ENCODE results near the gene MR1. TPM values are rescaled to one million over a fixed set of nuclear protein-coding genes. Genes with fewer than 3 reads are reported as not detected.
A peak's percentile ranks its signal among the peaks of the same experiment; 100 is the strongest.
"Not testable (repeated sequence)": the region's sequence is repeated elsewhere in the genome, so short reads cannot be mapped to it uniquely, and the experiment has no call there.

Gene MR1
- total and polyA plus RNA-seq, 2 of the 13 experiments (the other 11 are each of a cell fraction or from before 2014, with no cell fraction given), result 7.7 to 10.4 TPM

DNA sequence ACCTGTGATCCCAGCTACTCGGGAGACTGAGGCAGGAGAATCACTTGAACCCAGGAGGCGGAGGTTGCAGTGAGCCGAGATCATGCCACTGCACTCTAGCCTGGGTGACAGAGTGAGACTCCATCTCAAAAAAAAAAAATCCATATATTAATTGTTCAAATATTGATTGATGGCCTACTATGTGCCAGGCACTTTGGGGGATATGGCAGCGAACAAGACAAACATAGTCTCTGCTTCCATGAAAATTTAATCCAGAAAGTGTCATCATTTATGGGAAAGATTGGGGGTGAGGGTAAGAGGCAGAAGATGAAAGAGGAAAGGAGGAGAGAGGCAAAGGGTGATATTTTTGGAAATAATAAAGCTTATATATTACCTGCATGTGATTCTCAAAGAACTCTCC, 1.4 kb downstream of the MR1 start:
- in situ Hi-C loops (cut with HindIII; ENCODE audit: extremely low pct_ligation_motif_present, low pct_unique_long_range_greater_than_20kb); DNase-seq (ENCODE audit: low spot score); H3K27ac ChIP-seq (ENCODE audit: extremely low read length, insufficient read depth, low read length); H3K4me2 ChIP-seq (ENCODE audit: low read depth, low read length); ATAC-seq; FAIRE-seq; H3K9ac ChIP-seq (ENCODE audit: insufficient read depth, low read depth, low read length); CTCF ChIA-PET (ENCODE audit: low intra/inter-chr PET ratio, low total read pairs); H2AFZ ChIP-seq (ENCODE audit: low read length); H3K4me3 ChIP-seq (replicated peaks in 1 of 3; ENCODE audit: insufficient read depth in 1 of 3, low read depth in 2 of 3, low read length in 3 of 3); H3K9me3 ChIP-seq (ENCODE audit: low read length); H3K36me3 ChIP-seq (replicated peaks in 1 of 2; ENCODE audit: control insufficient read depth in 1 of 2, insufficient read depth in 2 of 2, low read length in 2 of 2); H3K79me2 ChIP-seq (ENCODE audit: insufficient read depth, low read length); POLR2A ChIA-PET; BruUV-seq (replicated peaks); H4K20me1 ChIP-seq (ENCODE audit: insufficient read depth, low read length); H3K27me3 ChIP-seq (ENCODE audit: control insufficient read depth in 1 of 2, insufficient read depth in 2 of 2, low read length in 2 of 2): not testable (repeated sequence)
- TF ChIP-seq ZKSCAN1 (IDR thresholded peaks at IDR 0.05; ENCODE audit: low read length), result peak; percentile 27; the same call in 1 of the 2 replicates
- intact Hi-C loops (cut with micrococcal nuclease; ENCODE audit: unreplicated experiment), result loop anchor here (10.0 kb wide), 1 partner anchor 150 kb away; no protein-coding TSS in a partner anchor
- peaks cover 43% of the 10 kb centered on the region for H3K4me1 ChIP-seq (ENCODE audit: insufficient read depth, low read length)
- 98% methylated on average over 4 of the region's 4 CpGs for WGBS (ENCODE audit: low lambda C conversion rate)

GRCh38 chr1:181036107-181036836, 2.5 kb downstream of the MR1 start:
- Histone ChIP-seq H3K4me1 (ENCODE audit: insufficient read depth, low read length) (peaks cover 53% of the 10 kb centered on the region), H3K4me3 (replicated peaks in 1 of 3; ENCODE audit: insufficient read depth in 1 of 3, low read depth in 2 of 3, low read length in 3 of 3) (no peak overlapping the region), H3K36me3 (replicated peaks in 1 of 2; ENCODE audit: control insufficient read depth in 1 of 2, insufficient read depth in 2 of 2, low read length in 2 of 2) (no peaks in the 10 kb centered on the region; a peak in 1 of 5 replicates), H3K9me3 (ENCODE audit: low read length) (no peaks in the 10 kb centered on the region), H2AFZ (ENCODE audit: low read length) (no peak overlapping the region), H3K27ac (ENCODE audit: extremely low read length, insufficient read depth, low read length) (no peak overlapping the region), H4K20me1 (ENCODE audit: insufficient read depth, low read length) (no peaks in the 10 kb centered on the region), H3K27me3 (ENCODE audit: control insufficient read depth in 1 of 2, insufficient read depth in 2 of 2, low read length in 2 of 2) (no peaks in the 10 kb centered on the region; a peak in 1 of 5 replicates), H3K9ac (ENCODE audit: insufficient read depth, low read depth, low read length) (no peak overlapping the region), H3K79me2 (ENCODE audit: insufficient read depth, low read length) (no peaks in the 10 kb centered on the region), H3K4me2 (ENCODE audit: low read depth, low read length) (peak overlapping the region; percentile 36)
- CTCF ChIA-PET (ENCODE audit: low intra/inter-chr PET ratio, low total read pairs), result no interaction called here
- in situ Hi-C loops (cut with HindIII; ENCODE audit: extremely low pct_ligation_motif_present, low pct_unique_long_range_greater_than_20kb) (no loop called here), intact Hi-C loops (cut with micrococcal nuclease; ENCODE audit: unreplicated experiment) (loop anchor here (2.0 to 10.0 kb wide), 2 partner anchors 13 to 151 kb away; partner anchors contain the start of gene STX6)
- no peak for DNase-seq (ENCODE audit: low spot score)
- POLR2A ChIA-PET, result interaction anchor here (2.1 kb wide), 1 partner anchor 54 kb away, joined by 5 read pairs; no protein-coding TSS in a partner anchor
- no TSS peak for BruUV-seq (replicated peaks)
- no peak for FAIRE-seq
- no peak for ATAC-seq
- WGBS (ENCODE audit: low lambda C conversion rate), result 59% methylated on average over 4 of the region's 4 CpGs
- no peak for TF ChIP-seq CHCHD3 (CRISPR knock-in tag; IDR thresholded peaks at IDR 0.05)
- no peak for TF ChIP-seq IKZF4 (CRISPR knock-in tag; IDR thresholded peaks at IDR 0.05; ENCODE audit: borderline replicate concordance, low read depth, not compliant biosample characterization)
- TF ChIP-seq BRCA1 (CRISPR knock-in tag; IDR thresholded peaks at IDR 0.05), result no peak
- TF ChIP-seq ZFP62 (CRISPR knock-in tag; IDR thresholded peaks at IDR 0.05), result no peak
- no peak for TF ChIP-seq MBD4 (IDR thresholded peaks at IDR 0.05; ENCODE audit: borderline replicate concordance, low read length)
- TF ChIP-seq POLR2G (IDR thresholded peaks at IDR 0.05; ENCODE audit: low read depth, low read length), result no peak
- no peak for TF ChIP-seq TCF7 (IDR thresholded peaks at IDR 0.05; ENCODE audit: low read depth)
- no peak for TF ChIP-seq RXRB (CRISPR knock-in tag; IDR thresholded peaks at IDR 0.05; ENCODE audit: borderline replicate concordance)
- no peak for TF ChIP-seq MYNN (CRISPR knock-in tag; IDR thresholded peaks at IDR 0.05; ENCODE audit: low read depth)
- TF ChIP-seq ZKSCAN5 (CRISPR knock-in tag; IDR thresholded peaks at IDR 0.05), result peak; percentile 73
- TF ChIP-seq ZNF260 (CRISPR knock-in tag; IDR thresholded peaks at IDR 0.05; ENCODE audit: borderline replicate concordance, low read depth), result no peak
- TF ChIP-seq ZNF263 (CRISPR knock-in tag; IDR thresholded peaks at IDR 0.05), result peak; percentile 50; the same call in 1 of the 2 replicates
- no peak for TF ChIP-seq ZBTB37 (CRISPR knock-in tag; IDR thresholded peaks at IDR 0.05)
- TF ChIP-seq NCOA2 (CRISPR knock-in tag; IDR thresholded peaks at IDR 0.05), result peak; percentile 52; the same call in 1 of the 2 replicates
- no peak for TF ChIP-seq STAG1 (CRISPR knock-in tag; IDR thresholded peaks at IDR 0.05)
- TF ChIP-seq BCL6 (CRISPR knock-in tag; IDR thresholded peaks at IDR 0.05), result peak; percentile 42
